K562 (cell line): ENCODE data around the gene SLC27A6. TPM values are rescaled to one million over a fixed set of nuclear protein-coding genes. Genes with fewer than 3 reads are reported as not detected.

Source experiments
- ATAC-seq: fragments of 200-7000 bp; cut with Tn5 transposase; 3 replicates; pipeline ENCODE4 v1.9.1; 2020; ENCODE audit warnings: moderate library complexity
- BruUV-seq: library from RNA; stranded (reverse); fragments of 400-500 nt; replicated peaks from 2 replicates; lab custom pipeline; 2021; lab: Mats Ljungman, UMichigan
- CTCF ChIA-PET: fragments of 300-600 bp; formaldehyde crosslinking; extraction: SDS; loops from one replicate; lab custom pipeline; 2021; ENCODE audit warnings: low intra/inter-chr PET ratio; lab: Yijun Ruan, JAX
- POLR2A ChIA-PET: fragments of 300-600, 350-650 bp; sonication (Branson Sonifier 250); formaldehyde crosslinking; extraction: SDS; loops from one replicate; lab custom pipeline; 2021; ENCODE audit warnings: antibody characterized with exemption, inconsistent platforms; lab: Yijun Ruan, JAX
- DNase-seq, 4 experiments: peaks; one replicate each; pipeline versions ENCODE4 v3.0.0 to v3.0.0-alpha.2; 2011 to 2018; ENCODE audit warnings: low spot score in 3 of 4, mixed read lengths in 3 of 4; ENCODE audit errors: extremely low read depth in 1 of 4
- FAIRE-seq: peaks from 2 replicates; lab custom pipeline; 2011; peaks lifted over from hg19 to GRCh38; lab: Jason Lieb, UNC
- H2AFZ ChIP-seq: 2 replicates; pipeline ENCODE4 v1.6.0; 2011; ENCODE audit warnings: low read depth, low read length, control low read depth, inconsistent platforms
- H3K27ac ChIP-seq: fragments of 200-600 bp; 3 replicates; pipeline ENCODE4 v1.8.0; 2011; ENCODE audit warnings: low read depth, mild to moderate bottlenecking, control low read depth, inconsistent platforms, low read length, moderate library complexity, mixed read lengths; ENCODE audit errors: extremely low read depth
- H3K27me3 ChIP-seq, 2 experiments: fragments of 300-600 bp in 1 of 2; 2 replicates in 1 of 2; 3 replicates in 1 of 2; pipeline versions ENCODE4 v1.6.0 to v1.8.0; 2011; ENCODE audit warnings: inconsistent platforms in 2 of 2, low read length in 2 of 2, mild to moderate bottlenecking in 1 of 2, mixed read lengths in 1 of 2, moderate library complexity in 1 of 2; ENCODE audit not compliant: control insufficient read depth in 2 of 2, insufficient read depth in 2 of 2
- H3K36me3 ChIP-seq: fragments of 300-600 bp; 3 replicates; pipeline ENCODE4 v1.8.0; 2011; ENCODE audit warnings: mild to moderate bottlenecking, low read length, inconsistent platforms; ENCODE audit not compliant: control insufficient read depth, insufficient read depth
- H3K4me1 ChIP-seq, 2 experiments: fragments of 200-600 bp in 1 of 2; replicated peaks in 1 of 2; 2 replicates in 1 of 2; 3 replicates in 1 of 2; pipeline versions ENCODE4 v1.5.1 to v1.8.0; 2011; ENCODE audit warnings: inconsistent platforms in 2 of 2, low read length in 2 of 2, mild to moderate bottlenecking in 1 of 2, mixed read lengths in 1 of 2, moderate library complexity in 1 of 2; ENCODE audit not compliant: control insufficient read depth in 2 of 2, insufficient read depth in 2 of 2
- H3K4me2 ChIP-seq: 2 replicates; pipeline ENCODE4 v1.6.1; 2011; ENCODE audit warnings: low read length, control low read depth, inconsistent platforms, mixed read lengths; ENCODE audit not compliant: insufficient read depth
- H3K4me3 ChIP-seq: fragments of 200-600 bp; sonication (generic), shearing (Covaris generic); 2 replicates; pipeline ENCODE4 v1.5.1; 2016; ENCODE audit warnings: control low read depth, inconsistent platforms
- H3K79me2 ChIP-seq: fragments of 200-600 bp; 3 replicates; pipeline ENCODE4 v1.8.0; 2011; ENCODE audit warnings: low read length, inconsistent platforms; ENCODE audit not compliant: control insufficient read depth, insufficient read depth
- H3K9ac ChIP-seq, 2 experiments: 2 replicates each; pipeline versions ENCODE4 v1.6.0 to v1.6.1; 2011; ENCODE audit warnings: low read depth in 2 of 2, low read length in 2 of 2, control low read depth in 1 of 2, inconsistent platforms in 1 of 2, mild to moderate bottlenecking in 1 of 2, mixed read lengths in 1 of 2; ENCODE audit not compliant: insufficient read depth in 1 of 2
- H3K9me1 ChIP-seq: one replicate; pipeline ENCODE4 v1.6.0; 2011; ENCODE audit warnings: inconsistent platforms, mild to moderate bottlenecking, low read length, moderate library complexity; ENCODE audit not compliant: control insufficient read depth, insufficient read depth
- H3K9me3 ChIP-seq: replicated peaks from 2 replicates; pipeline ENCODE4 v1.5.1; 2011; ENCODE audit warnings: low read depth, low read length, inconsistent platforms; ENCODE audit not compliant: control insufficient read depth, insufficient read depth
- H4K20me1 ChIP-seq: replicated peaks from 2 replicates; pipeline ENCODE4 v1.6.1; 2011; ENCODE audit warnings: low read length, inconsistent platforms, mixed read lengths; ENCODE audit not compliant: control insufficient read depth, insufficient read depth
- CCAR2 ChIP-seq: fragments of 200-400 bp; formaldehyde crosslinking; IDR thresholded peaks from 2 replicates; pipeline ENCODE4 v1.6.1; 2017; ENCODE audit warnings: mild to moderate bottlenecking, low read depth, low read length
- CCNT2 ChIP-seq: IDR thresholded peaks from 2 replicates; pipeline ENCODE4 v1.6.1; 2011; ENCODE audit warnings: borderline replicate concordance, low read depth, mild to moderate bottlenecking, moderate library complexity, mixed read lengths, low read length; ENCODE audit not compliant: insufficient read length; ENCODE audit errors: extremely low read depth
- CTCF ChIP-seq, 3 experiments: IDR thresholded peaks in 2 of 3; conservative IDR thresholded peaks in 1 of 3; 2 replicates each; pipeline ENCODE4 v1.5.1; 2011 to 2012; ENCODE audit warnings: low read length in 3 of 3, mild to moderate bottlenecking in 3 of 3, control low read depth in 2 of 3, improper control_type of control experiment in 1 of 3, inconsistent platforms in 1 of 3, low read depth in 1 of 3, mixed read lengths in 1 of 3, moderate library complexity in 1 of 3; ENCODE audit not compliant: insufficient read depth in 2 of 3
- FOS ChIP-seq: IDR thresholded peaks from 3 replicates; pipeline ENCODE4 v1.6.1; 2011; ENCODE audit not compliant: insufficient read length; ENCODE audit errors: extremely low read depth
- HMGXB4 ChIP-seq: sonication (generic); formaldehyde crosslinking; IDR thresholded peaks from 2 replicates; pipeline ENCODE4 v1.8.1; 2023; ENCODE audit warnings: mild to moderate bottlenecking, missing genetic modification reagents
- HNRNPL ChIP-seq: fragments of 200-400 bp; formaldehyde crosslinking; IDR thresholded peaks from 2 replicates; pipeline ENCODE4 v1.6.1; 2017; ENCODE audit warnings: low read depth, mild to moderate bottlenecking, low read length
- L3MBTL2 ChIP-seq: fragments of 450-650 bp; IDR thresholded peaks from 2 replicates; pipeline ENCODE4 v1.6.1; 2016; ENCODE audit warnings: mild to moderate bottlenecking, moderate library complexity
- PHB ChIP-seq: fragments of 250-450 bp; sonication (Bioruptor Pico); IDR thresholded peaks from 2 replicates; pipeline ENCODE4 v1.5.0; 2021
- PRDM10 ChIP-seq: fragments of 450-650 bp; IDR thresholded peaks from 2 replicates; pipeline ENCODE4 v1.6.1; 2018; ENCODE audit not compliant: partially characterized antibody
- RAD21 ChIP-seq, 2 experiments: fragments of 250-450 bp in 1 of 2; fragments of 450-650 bp in 1 of 2; sonication (Bioruptor Pico) in 1 of 2; formaldehyde crosslinking in 1 of 2; IDR thresholded peaks in 1 of 2; conservative IDR thresholded peaks in 1 of 2; 2 replicates each; pipeline versions ENCODE4 v1.4.0 to v1.8.0; 2020 to 2022; ENCODE audit warnings: mild to moderate bottlenecking in 2 of 2, moderate library complexity in 1 of 2
- RFX5 ChIP-seq: IDR thresholded peaks from 2 replicates; pipeline ENCODE4 v1.6.1; 2011; ENCODE audit warnings: low read depth, mild to moderate bottlenecking, improper control_type of control experiment, low read length
- TAF7 ChIP-seq: fragments of 450-650 bp; IDR thresholded peaks from 2 replicates; pipeline ENCODE4 v1.6.1; 2016; ENCODE audit warnings: missing genetic modification characterization, missing compliant biosample characterization
- TCFL5 ChIP-seq: fragments of 250-450 bp; sonication (Bioruptor Pico); conservative IDR thresholded peaks from 2 replicates; pipeline ENCODE4 v1.6.1; 2021; ENCODE audit warnings: mild to moderate bottlenecking, moderate library complexity, matching md5 sums
- YBX1 ChIP-seq: fragments of 450-650 bp; IDR thresholded peaks from 2 replicates; pipeline ENCODE4 v1.7.1; 2016; ENCODE audit warnings: mild to moderate bottlenecking
- ZNF764 ChIP-seq: fragments of 250-450 bp; sonication (Bioruptor Pico); IDR thresholded peaks from 2 replicates; pipeline ENCODE4 v1.4.0; 2020; ENCODE audit warnings: low read depth, mild to moderate bottlenecking, moderate library complexity
- in situ Hi-C: fragments of 300-500 bp; cut with MboI; formaldehyde crosslinking; loops from 4 replicates; pipeline ENCODE4 v1.15.0; 2018; ENCODE audit warnings: inconsistent platforms, mixed read lengths
- intact Hi-C: fragments of 100-400 bp; cut with micrococcal nuclease; formaldehyde crosslinking; loops from 2 replicates; pipeline ENCODE4 v1.14.2; 2022
- polyA plus RNA-seq, 8 experiments: library from polyadenylated mRNA; depleted of rRNA in 4 of 8; stranded (reverse) in 5 of 8; unstranded in 3 of 8; fragments of >200 nt; fragmentation: Nextera tagmentation in 2 of 8; fragmentation: Illumina TruSeq in 1 of 8; extraction: Ambion mirVana in 2 of 8; extraction: Trizol in 1 of 8; gene quantifications; 2 replicates each; pipeline versions ENCODE4 v1.2.1 to v1.2.3, GENCODE V29; 2011 to 2014; ENCODE audit warnings: inconsistent platforms in 1 of 8, missing spikeins in 1 of 8
- total RNA-seq, 7 experiments: library from RNA; depleted of rRNA in 6 of 7; stranded (reverse); fragments of >200 nt in 6 of 7; fragmentation: Illumina TruSeq in 2 of 7; extraction: Trizol in 2 of 7; gene quantifications; 2 replicates each; pipeline versions ENCODE4 v1.2.1 to v1.2.3, GENCODE V29; 2011 to 2021; ENCODE audit warnings: low replicate concordance in 1 of 7

The SLC27A6 gene
- total and polyA plus RNA-seq, 9 of the 15 experiments (the other 6 are each of a cell fraction or from before 2014, with no cell fraction given) = 0.56 to 1.9 (median 1.2) TPM

- CTCF ChIA-PET = interaction anchor here (0.9 kb wide), 1 partner anchor 840 kb away, joined by 4 read pairs; no protein-coding TSS in a partner anchor
- BruUV-seq = no TSS peak
- POLR2A ChIA-PET = interaction anchor here (1.4 kb wide), 1 partner anchor 10 kb away, joined by 3 read pairs; no protein-coding TSS in a partner anchor
Measured at GRCh38 chr5:129053438-129053837, 88.2 kb downstream of the SLC27A6 start.

More at GRCh38 chr5:129053438-129053837, 88.2 kb downstream of the SLC27A6 start:
- Histone ChIP-seq H3K27me3 (no peaks in the 10 kb centered on the region; a peak in 1 of 5 replicates), H3K9ac (no peak overlapping the region), H4K20me1 (no peaks in the 10 kb centered on the region), H3K36me3 (no peaks in the 10 kb centered on the region), H3K4me1 (no peaks in the 10 kb centered on the region; a peak in 1 of 5 replicates), H3K9me1 (no peaks in the 10 kb centered on the region), H3K4me3 (no peak overlapping the region), H3K9me3 (no peaks in the 10 kb centered on the region), H3K27ac (no peak overlapping the region), H3K4me2 (no peak overlapping the region), H3K79me2 (no peaks in the 10 kb centered on the region), H2AFZ (no peak overlapping the region)
- TF ChIP-seq HNRNPL (no peak), RFX5 (no peak), CCAR2 (no peak), ZNF764 (no peak), YBX1 (no peak), PHB (CRISPR knock-in tag) (no peak), PRDM10 (no peak), CCNT2 (no peak), RAD21 (CRISPR knock-in tag; conservative IDR thresholded peaks at IDR 0.05 in 1 of 2, IDR thresholded peaks at IDR 0.05 in 1 of 2) (peak; percentile 13 to 41; a peak in 2 of 4 replicates), FOS (no peak), HMGXB4 (CRISPR knock-in tag) (no peak), L3MBTL2 (no peak), TAF7 (tag) (no peak), TCFL5 (CRISPR knock-in tag) (no peak), CTCF (IDR thresholded peaks at IDR 0.05 in 2 of 3, conservative IDR thresholded peaks at IDR 0.05 in 1 of 3; ENCODE audit: insufficient read depth in 2 of 3, low read depth in 1 of 3, low read length in 3 of 3) (peak in 1 of 3 experiments; percentile 19; a peak in 2 of 6 replicates)
- in situ Hi-C loops (no loop called here), intact Hi-C loops (loop anchor here (5.0 kb wide), 1 partner anchor 146 kb away; no protein-coding TSS in a partner anchor)
- no peak for DNase-seq
- ATAC-seq = no peak
- no peak for FAIRE-seq
